ENCODE data around the gene RAET1L.
"Not testable (repeated sequence)": the region's sequence is repeated elsewhere in the genome, so short reads cannot be mapped to it uniquely, and the experiment has no call there.

Gene RAET1L

DNA sequence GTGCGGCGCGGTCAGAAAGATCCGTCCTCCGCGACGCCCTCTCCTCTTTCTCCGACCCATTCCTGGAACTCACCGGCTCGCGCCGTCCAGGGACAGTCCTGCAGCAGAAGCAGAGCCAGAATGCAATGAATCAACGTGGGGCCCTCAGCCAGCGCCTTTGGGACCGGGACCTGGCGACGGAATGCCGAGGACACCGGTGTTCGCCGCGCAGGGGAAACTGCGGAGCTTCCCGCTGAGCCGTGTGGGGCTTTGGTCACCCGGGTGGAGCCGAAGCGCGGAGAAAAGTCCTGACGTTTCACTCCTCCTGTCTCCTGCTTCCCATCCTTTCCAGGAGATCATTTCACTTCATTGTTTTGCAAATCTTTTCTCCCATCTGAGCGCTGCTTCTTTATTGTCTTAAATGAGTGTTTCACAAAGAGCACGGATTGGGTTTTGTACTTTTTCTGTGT lies 35.1 kb downstream of the RAET1L start:
- DNase-seq: no peak

GRCh38 chr6:149988550-149989346 lies 36.6 kb downstream of the RAET1L start:
- DNase-seq: no peak

- DNase-seq: no peak
Observed at GRCh38 chr6:149987602-149988107, 37.7 kb downstream of the RAET1L start.

DNA sequence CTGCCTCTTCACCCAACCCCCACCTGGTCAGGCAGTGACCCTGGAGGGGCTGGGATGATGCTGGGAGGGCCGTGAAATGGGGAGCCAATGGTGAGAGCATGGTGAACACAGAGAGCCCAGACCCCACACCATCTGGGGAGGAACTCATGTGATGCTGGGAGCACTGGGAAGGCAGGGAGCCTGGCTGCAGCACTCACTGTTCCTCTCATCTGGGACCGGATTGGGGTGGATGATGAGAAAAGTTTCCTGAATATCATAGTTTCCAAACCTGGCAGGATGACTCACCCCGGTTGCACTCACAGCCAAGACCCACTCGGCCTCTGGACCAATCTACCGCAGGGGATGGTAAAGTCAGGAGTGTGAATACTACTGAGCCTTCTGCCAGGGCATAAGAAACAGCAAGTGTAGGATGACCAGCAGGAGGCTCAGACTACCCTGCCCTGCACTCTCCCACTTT lies 39.8 kb downstream of the RAET1L start:
- DNase-seq: no peak

- no peak for DNase-seq
Observed at GRCh38 chr6:149984773-149985172, 40.6 kb downstream of the RAET1L start.

DNA sequence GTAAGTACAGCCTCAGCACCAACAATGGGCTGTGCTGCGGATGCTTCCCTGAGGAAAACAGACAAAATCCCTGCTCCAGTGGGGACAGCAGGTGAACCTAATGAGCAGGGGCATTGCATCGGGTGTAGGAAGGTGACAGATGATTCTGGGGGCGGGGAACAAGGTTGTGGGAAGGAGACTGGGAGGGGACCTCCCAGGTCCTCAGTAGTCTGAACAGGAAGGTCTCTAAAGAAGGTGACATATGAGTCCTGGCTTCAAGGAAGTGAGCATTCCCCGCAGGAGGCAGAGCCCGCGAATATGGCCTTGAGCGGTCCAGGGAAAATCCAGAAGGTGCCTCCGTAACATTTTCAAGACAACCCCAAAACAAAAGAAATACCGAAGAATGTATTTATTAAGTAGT lies 42.2 kb downstream of the RAET1L start:
- DNase-seq: no peak

GRCh38 chr6:149979293-149979692 lies 46.0 kb downstream of the RAET1L start:
- no peak for DNase-seq

- no peak for DNase-seq
Observed at GRCh38 chr6:149978610-149979009, 46.7 kb downstream of the RAET1L start.

DNA sequence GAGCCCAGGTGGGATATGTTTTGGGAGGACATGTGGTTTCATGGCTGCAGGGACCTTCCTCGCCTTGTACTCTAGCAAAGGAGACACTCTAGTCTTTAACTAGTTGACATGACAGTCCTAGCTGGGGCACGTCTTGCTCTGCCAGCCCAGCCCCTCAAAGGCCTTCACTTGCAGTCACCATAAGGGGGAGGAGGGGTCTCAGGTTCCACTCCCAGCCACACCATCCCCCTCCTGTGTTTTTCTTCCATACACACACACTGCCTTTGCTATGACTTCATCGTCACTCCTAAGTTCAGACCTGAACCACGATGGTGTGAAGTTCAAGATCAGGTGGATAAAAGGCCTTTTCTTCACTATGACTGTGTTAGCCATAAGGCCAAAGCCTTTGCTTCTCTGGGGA lies 48.1 kb downstream of the RAET1L start:
- no peak for DNase-seq

DNA sequence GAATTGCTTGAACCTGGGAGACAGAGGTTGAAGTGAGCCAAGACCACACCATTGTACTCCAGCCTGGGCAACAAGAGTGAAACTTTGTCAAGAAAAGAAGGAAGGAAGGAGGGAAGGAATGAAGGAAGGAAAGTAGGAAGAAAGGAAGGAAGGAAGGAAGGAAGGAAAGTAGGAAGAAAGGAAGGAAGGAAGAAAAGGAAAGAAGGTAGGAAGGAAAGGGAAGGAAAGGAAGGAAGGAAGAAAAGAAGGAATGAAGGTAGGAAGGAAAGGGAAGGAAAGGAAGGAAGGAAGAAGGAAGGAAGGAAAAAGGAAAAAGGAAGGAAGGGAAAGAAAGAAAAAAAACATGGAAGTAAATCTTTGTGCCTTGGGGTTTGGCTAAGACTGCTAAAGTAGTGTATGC lies 49.9 kb downstream of the RAET1L start:
- no peak for DNase-seq

GRCh38 chr6:149974825-149975224 lies 50.5 kb downstream of the RAET1L start:
- no peak for DNase-seq

DNA sequence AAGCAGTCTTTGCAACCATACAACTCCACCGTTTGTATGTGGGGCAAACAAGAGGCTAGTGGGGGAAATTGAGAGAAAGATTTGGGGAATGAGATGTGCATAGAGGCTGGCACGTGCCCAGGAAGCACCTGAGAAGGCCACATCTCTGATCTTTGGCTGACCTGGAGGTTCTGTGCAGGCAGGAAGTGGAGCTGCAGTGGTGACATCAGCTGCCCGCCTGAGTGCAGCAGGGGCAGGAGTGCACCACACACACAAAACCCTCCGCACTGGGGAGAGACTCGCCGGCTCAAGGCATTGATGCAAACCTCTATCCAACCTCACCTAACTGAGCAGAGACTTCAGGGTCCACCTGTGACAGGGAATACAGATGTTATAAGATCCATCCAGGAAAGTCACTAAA lies 50.9 kb downstream of the RAET1L start:
- not testable (repeated sequence) for DNase-seq

- no peak for DNase-seq
Observed at GRCh38 chr6:149969635-149970034, 55.7 kb downstream of the RAET1L start.

- not testable (repeated sequence) for DNase-seq
Observed at GRCh38 chr6:149968909-149969308, 56.4 kb downstream of the RAET1L start.

Measured in T-helper 1 cell (primary cell).